ENCODE results near the gene PITPNM2. TPM values are rescaled to one million over a fixed set of nuclear protein-coding genes. Genes with fewer than 3 reads are reported as not detected.

The PITPNM2 gene
- total RNA-seq, 2 experiments from 2014 or later, result 0.42 to 0.73 TPM

GRCh38 chr12:123171967-123172366, 21.1 kb upstream of the PITPNM2 start:
- Histone ChIP-seq H3K4me1 (ENCODE audit: insufficient read depth, low read length, poor library complexity, severe bottlenecking) (no peaks in the 10 kb centered on the region), H3K9me3 (ENCODE audit: low read length) (no peaks in the 10 kb centered on the region), H3K9me2 (ENCODE audit: insufficient read depth, low read length) (no peaks in the 10 kb centered on the region), H2AFZ (ENCODE audit: low read length) (no peak overlapping the region), H3K4me2 (ENCODE audit: low read length) (no peak overlapping the region), H4K20me1 (ENCODE audit: insufficient read depth, low read length) (no peaks in the 10 kb centered on the region), H3K27ac (ENCODE audit: low read depth, low read length, poor library complexity, severe bottlenecking) (no peak overlapping the region), H3K36me3 (ENCODE audit: insufficient read depth, low read length) (peaks cover 57% of the 10 kb centered on the region), H3K79me2 (ENCODE audit: insufficient read depth, low read depth, low read length) (no peaks in the 10 kb centered on the region), H3K4me3 (ENCODE audit: low read depth, low read length, poor library complexity, severe bottlenecking) (no peak overlapping the region)
- intact Hi-C loops (cut with micrococcal nuclease; ENCODE audit: unreplicated experiment), result no loop called here
- DNase-seq (ENCODE audit: low spot score), result no peak
- BruUV-seq (replicated peaks), result no TSS peak
- TF ChIP-seq EZH2phosphoT487 (IDR thresholded peaks at IDR 0.05; ENCODE audit: borderline replicate concordance, low read depth, low read length), result no peak
- TF ChIP-seq CTCF (conservative IDR thresholded peaks at IDR 0.05; ENCODE audit: low read length), result no peak
- ChIA-PET CTCF (ENCODE audit: unreplicated experiment) (no interaction called here), POLR2A (interaction anchor here (0.7 kb wide), 1 partner anchor 91 kb away, joined by 3 read pairs; no protein-coding TSS in a partner anchor)

GRCh38 chr12:123167329-123167728, 16.4 kb upstream of the PITPNM2 start:
- intact Hi-C loops (cut with micrococcal nuclease; ENCODE audit: unreplicated experiment), result no loop called here
- TF ChIP-seq EZH2phosphoT487 (IDR thresholded peaks at IDR 0.05; ENCODE audit: borderline replicate concordance, low read depth, low read length) (no peak), CTCF (conservative IDR thresholded peaks at IDR 0.05; ENCODE audit: low read length) (no peak)
- ChIA-PET POLR2A (no interaction called here), CTCF (ENCODE audit: unreplicated experiment) (no interaction called here)
- no peak overlapping the region for H3K4me3 ChIP-seq (ENCODE audit: low read depth, low read length, poor library complexity, severe bottlenecking)
- H3K36me3 ChIP-seq (ENCODE audit: insufficient read depth, low read length), result peaks cover 71% of the 10 kb centered on the region
- DNase-seq (ENCODE audit: low spot score), result no peak
- BruUV-seq (replicated peaks), result no TSS peak
- H3K4me2 ChIP-seq (ENCODE audit: low read length), result no peak overlapping the region
- no peaks in the 10 kb centered on the region for H3K9me3 ChIP-seq (ENCODE audit: low read length)
- H4K20me1 ChIP-seq (ENCODE audit: insufficient read depth, low read length), result no peaks in the 10 kb centered on the region
- no peaks in the 10 kb centered on the region for H3K4me1 ChIP-seq (ENCODE audit: insufficient read depth, low read length, poor library complexity, severe bottlenecking)
- no peak overlapping the region for H2AFZ ChIP-seq (ENCODE audit: low read length)
- no peaks in the 10 kb centered on the region for H3K79me2 ChIP-seq (ENCODE audit: insufficient read depth, low read depth, low read length)
- no peak overlapping the region for H3K27ac ChIP-seq (ENCODE audit: low read depth, low read length, poor library complexity, severe bottlenecking)
- no peaks in the 10 kb centered on the region for H3K9me2 ChIP-seq (ENCODE audit: insufficient read depth, low read length)

- H3K9me2 ChIP-seq (ENCODE audit: insufficient read depth, low read length), result no peaks in the 10 kb centered on the region
- ChIA-PET POLR2A (interaction anchor here (0.6 to 1.1 kb wide), 4 partner anchors 68 to 996 kb away, joined by 3 to 12 read pairs (median 6); partner anchors contain the start of genes MPHOSPH9 and MTRFR), CTCF (ENCODE audit: unreplicated experiment) (no interaction called here)
- intact Hi-C loops (cut with micrococcal nuclease; ENCODE audit: unreplicated experiment), result no loop called here
- H3K79me2 ChIP-seq (ENCODE audit: insufficient read depth, low read depth, low read length), result no peaks in the 10 kb centered on the region
- no peak for DNase-seq (ENCODE audit: low spot score)
- H3K36me3 ChIP-seq (ENCODE audit: insufficient read depth, low read length), result peaks cover 75% of the 10 kb centered on the region
- BruUV-seq (replicated peaks), result TSS peak; percentile 7
- H3K4me2 ChIP-seq (ENCODE audit: low read length), result no peak overlapping the region
- no peak overlapping the region for H3K27ac ChIP-seq (ENCODE audit: low read depth, low read length, poor library complexity, severe bottlenecking)
- H3K9me3 ChIP-seq (ENCODE audit: low read length), result no peaks in the 10 kb centered on the region
- H3K4me1 ChIP-seq (ENCODE audit: insufficient read depth, low read length, poor library complexity, severe bottlenecking), result no peaks in the 10 kb centered on the region
- H3K4me3 ChIP-seq (ENCODE audit: low read depth, low read length, poor library complexity, severe bottlenecking), result no peak overlapping the region
- no peak for TF ChIP-seq EZH2phosphoT487 (IDR thresholded peaks at IDR 0.05; ENCODE audit: borderline replicate concordance, low read depth, low read length)
- TF ChIP-seq CTCF (conservative IDR thresholded peaks at IDR 0.05; ENCODE audit: low read length), result no peak
- no peaks in the 10 kb centered on the region for H4K20me1 ChIP-seq (ENCODE audit: insufficient read depth, low read length)
- no peak overlapping the region for H2AFZ ChIP-seq (ENCODE audit: low read length)
Measured at GRCh38 chr12:123165537-123165936, 14.6 kb upstream of the PITPNM2 start.

Data from OCI-LY7 (cell line).